ENCODE data around the gene ZNRF4. TPM values are rescaled to one million over a fixed set of nuclear protein-coding genes. Genes with fewer than 3 reads are reported as not detected.

ZNRF4 gene
- total RNA-seq, 1 donor from 2014 or later: not detected

DNA sequence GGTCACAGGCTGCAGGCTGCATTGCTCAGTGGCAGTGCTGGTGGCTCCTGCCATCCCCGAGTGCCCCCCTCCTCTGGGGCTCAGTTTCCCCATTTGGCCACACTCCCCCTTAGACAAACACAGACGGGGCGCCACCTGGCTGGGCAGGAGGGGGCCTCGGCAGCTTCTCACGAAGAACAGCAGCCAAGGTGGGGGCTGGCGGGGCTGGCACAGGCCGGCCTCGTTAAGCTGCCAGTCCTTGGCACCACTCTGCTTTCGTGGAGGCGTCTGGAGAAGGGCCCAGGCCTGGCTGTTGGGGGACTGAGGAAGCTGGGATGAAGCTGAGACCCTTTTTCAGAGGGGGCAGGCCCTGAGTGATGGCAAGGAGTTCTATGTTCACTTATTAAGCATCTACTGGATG is 3.7 kb upstream of the ZNRF4 start:
- TF ChIP-seq, protein P1, sequence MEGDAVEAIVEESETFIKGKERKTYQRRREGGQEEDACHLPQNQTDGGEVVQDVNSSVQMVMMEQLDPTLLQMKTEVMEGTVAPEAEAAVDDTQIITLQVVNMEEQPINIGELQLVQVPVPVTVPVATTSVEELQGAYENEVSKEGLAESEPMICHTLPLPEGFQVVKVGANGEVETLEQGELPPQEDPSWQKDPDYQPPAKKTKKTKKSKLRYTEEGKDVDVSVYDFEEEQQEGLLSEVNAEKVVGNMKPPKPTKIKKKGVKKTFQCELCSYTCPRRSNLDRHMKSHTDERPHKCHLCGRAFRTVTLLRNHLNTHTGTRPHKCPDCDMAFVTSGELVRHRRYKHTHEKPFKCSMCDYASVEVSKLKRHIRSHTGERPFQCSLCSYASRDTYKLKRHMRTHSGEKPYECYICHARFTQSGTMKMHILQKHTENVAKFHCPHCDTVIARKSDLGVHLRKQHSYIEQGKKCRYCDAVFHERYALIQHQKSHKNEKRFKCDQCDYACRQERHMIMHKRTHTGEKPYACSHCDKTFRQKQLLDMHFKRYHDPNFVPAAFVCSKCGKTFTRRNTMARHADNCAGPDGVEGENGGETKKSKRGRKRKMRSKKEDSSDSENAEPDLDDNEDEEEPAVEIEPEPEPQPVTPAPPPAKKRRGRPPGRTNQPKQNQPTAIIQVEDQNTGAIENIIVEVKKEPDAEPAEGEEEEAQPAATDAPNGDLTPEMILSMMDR (IDR thresholded peaks at IDR 0.05): no peak
- no peak for DNase-seq
- ATAC-seq: no peak
- intact Hi-C loops (cut with DNase I): no loop called here
- Histone ChIP-seq H3K27ac (no peak overlapping the region), H3K36me3 (no peaks in the 10 kb centered on the region), H3K9me3 (no peaks in the 10 kb centered on the region), H3K4me1 (no peaks in the 10 kb centered on the region), H3K27me3 (peaks cover 35% of the 10 kb centered on the region), H3K4me3 (no peak overlapping the region)

DNA sequence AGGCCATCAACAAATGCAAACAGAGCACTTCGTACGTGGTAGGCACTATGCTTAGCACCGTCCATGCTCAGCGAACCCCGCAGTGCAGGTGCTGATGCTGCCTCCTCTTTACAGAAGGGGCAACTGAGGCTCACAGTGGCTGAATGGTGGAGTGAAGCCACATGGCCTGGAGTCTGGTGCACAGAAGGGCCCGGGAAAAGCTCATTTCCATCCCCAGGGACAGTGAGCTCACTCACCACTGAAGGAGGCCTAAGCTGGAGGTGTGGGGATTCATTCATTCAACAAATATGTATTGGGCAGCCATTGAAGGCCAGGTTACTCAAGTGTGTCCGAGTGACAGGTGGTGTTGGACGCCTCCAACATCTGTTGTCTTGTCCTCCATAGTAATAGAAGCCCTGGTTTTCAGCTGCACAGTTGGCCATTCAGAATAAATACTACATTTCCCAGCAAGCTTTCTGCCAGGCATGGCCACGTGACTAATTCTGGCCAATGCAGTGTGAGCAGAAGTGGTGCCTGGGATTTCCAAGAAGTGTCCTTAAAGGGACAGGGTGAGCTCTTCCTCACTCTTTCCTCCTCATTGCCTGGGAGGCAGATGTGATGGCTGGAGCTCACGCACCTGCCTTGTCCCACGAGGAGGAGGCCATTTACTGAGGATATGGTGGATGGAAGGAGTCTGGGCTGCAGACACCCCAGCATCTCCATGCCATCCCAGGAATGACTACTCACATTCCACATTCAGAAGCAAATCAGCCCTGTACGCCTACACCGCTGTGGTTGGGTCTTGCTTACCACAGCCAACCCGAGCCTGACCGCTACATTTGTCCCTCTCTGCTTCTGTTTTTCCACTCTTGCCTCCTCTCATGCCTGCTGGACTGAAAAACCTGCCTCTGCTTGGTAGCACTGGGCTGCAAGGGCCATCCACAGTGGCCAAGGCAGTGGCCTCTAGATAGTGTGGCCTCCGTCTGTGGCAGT is 2.3 kb upstream of the ZNRF4 start:
- no peak for DNase-seq
- no peak overlapping the region for H3K4me3 ChIP-seq
- no peak for ATAC-seq
- H3K9me3 ChIP-seq: no peaks in the 10 kb centered on the region
- no peaks in the 10 kb centered on the region for H3K4me1 ChIP-seq
- H3K36me3 ChIP-seq: no peaks in the 10 kb centered on the region
- no peak overlapping the region for H3K27ac ChIP-seq
- intact Hi-C loops (cut with DNase I): no loop called here
- H3K27me3 ChIP-seq: peaks cover 27% of the 10 kb centered on the region
- TF ChIP-seq, protein P1 (IDR thresholded peaks at IDR 0.05): no peak

DNA sequence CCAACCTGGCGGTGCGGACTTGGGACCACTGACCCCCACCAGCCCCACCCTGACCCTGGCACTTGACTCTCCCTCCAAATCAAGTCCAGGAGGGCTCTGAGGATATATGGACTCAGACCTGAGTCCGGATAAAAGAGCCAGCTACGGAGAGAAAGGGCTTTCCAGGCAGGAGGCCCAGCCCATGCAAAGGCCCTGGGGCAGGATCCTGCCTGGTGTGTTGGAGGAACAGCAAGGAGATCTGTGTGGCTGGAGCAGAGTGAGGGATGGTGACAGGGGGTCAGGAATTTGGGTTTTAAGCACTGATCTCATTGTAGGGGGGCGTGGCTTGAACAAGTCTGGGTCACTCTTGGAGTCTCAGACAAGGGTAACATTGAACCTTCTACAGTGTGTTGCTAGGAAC is 474 bp upstream of the ZNRF4 start:
- intact Hi-C loops (cut with DNase I): no loop called here
- TF ChIP-seq, protein P1 (IDR thresholded peaks at IDR 0.05): no peak
- peaks cover 23% of the 10 kb centered on the region for H3K27me3 ChIP-seq
- no peak for ATAC-seq
- no peak overlapping the region for H3K4me3 ChIP-seq
- H3K4me1 ChIP-seq: no peaks in the 10 kb centered on the region
- no peaks in the 10 kb centered on the region for H3K36me3 ChIP-seq
- H3K9me3 ChIP-seq: no peaks in the 10 kb centered on the region
- no peak for DNase-seq
- no peak overlapping the region for H3K27ac ChIP-seq

DNA sequence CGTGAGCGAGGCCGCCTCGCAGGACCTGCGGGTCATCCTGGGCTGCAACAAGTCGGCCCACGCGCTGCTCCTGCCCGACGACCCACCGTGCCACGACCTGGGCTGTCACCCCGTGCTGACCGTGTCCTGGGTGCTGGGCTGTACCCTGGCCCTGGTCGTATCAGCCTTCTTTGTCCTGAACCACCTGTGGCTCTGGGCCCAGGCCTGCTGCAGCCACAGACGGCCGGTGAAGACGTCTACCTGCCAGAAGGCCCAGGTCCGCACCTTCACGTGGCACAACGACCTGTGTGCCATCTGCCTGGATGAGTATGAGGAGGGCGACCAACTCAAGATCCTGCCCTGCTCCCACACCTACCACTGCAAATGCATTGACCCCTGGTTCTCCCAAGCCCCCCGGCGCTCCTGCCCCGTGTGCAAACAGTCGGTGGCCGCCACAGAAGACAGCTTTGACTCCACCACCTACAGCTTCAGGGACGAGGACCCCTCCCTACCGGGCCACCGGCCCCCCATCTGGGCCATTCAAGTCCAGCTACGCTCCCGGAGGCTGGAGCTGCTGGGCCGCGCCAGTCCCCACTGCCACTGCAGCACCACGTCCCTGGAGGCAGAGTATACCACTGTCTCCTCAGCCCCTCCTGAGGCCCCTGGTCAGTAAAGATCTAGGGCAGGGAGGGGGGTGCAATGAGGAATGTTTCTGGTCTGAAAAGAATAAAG is 1.1 kb downstream of the ZNRF4 start:
- H3K27me3 ChIP-seq: peaks cover 9% of the 10 kb centered on the region
- intact Hi-C loops (cut with DNase I): no loop called here
- no peak for ATAC-seq

DNA sequence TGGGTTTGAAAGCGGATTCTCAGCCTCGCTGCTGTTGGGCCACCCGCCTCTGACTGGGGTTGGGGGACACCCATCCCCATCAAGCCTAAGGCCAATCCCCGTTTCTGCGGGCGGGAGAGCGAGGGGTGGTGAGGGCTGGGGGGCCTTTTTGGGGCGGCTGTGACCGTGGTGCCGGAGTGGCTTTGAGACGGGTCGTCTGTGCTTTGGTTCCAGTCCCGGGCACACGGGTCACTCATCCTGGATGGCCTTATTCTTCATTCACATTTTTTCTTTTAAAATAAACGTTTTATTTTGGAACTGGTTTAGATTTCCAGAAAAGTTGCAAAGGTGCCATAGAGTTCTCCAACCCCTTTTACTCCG is 1.6 kb downstream of the ZNRF4 start:
- no peaks in the 10 kb centered on the region for H3K9me3 ChIP-seq
- H3K27ac ChIP-seq: no peak overlapping the region
- TF ChIP-seq, protein P1 (IDR thresholded peaks at IDR 0.05): no peak
- no peaks in the 10 kb centered on the region for H3K36me3 ChIP-seq
- H3K27me3 ChIP-seq: peaks cover 4% of the 10 kb centered on the region
- intact Hi-C loops (cut with DNase I): no loop called here
- no peak for ATAC-seq
- H3K4me1 ChIP-seq: no peaks in the 10 kb centered on the region
- DNase-seq: no peak
- no peak overlapping the region for H3K4me3 ChIP-seq

More for the DNA sequence above, 1.1 kb downstream of the ZNRF4 start:
- H3K36me3 ChIP-seq: no peaks in the 10 kb centered on the region
- H3K9me3 ChIP-seq: no peaks in the 10 kb centered on the region
- H3K27ac ChIP-seq: no peak overlapping the region
- no peak overlapping the region for H3K4me3 ChIP-seq
- no peaks in the 10 kb centered on the region for H3K4me1 ChIP-seq
- TF ChIP-seq, protein P1 (IDR thresholded peaks at IDR 0.05): no peak
- no peak for DNase-seq
